Ascending aorta (tissue), 2 donors: ENCODE measurements around the gene TTLL5. TPM values are rescaled to one million over a fixed set of nuclear protein-coding genes. Genes with fewer than 3 reads are reported as not detected.

Experiments used
- DNase-seq, 2 donors: peaks; one replicate each; pipeline ENCODE4 v3.0.0-alpha.2; 2019; ENCODE audit warnings: low spot score in 2 of 2
- H3K27ac ChIP-seq, 2 donors: fragments of 200-600 bp; sonication (generic); one replicate each; pipeline ENCODE4 v1.5.1; 2016 to 2017; ENCODE audit warnings: mild to moderate bottlenecking in 1 of 2
- H3K27me3 ChIP-seq: fragments of 200-600 bp; sonication (generic); one replicate; pipeline ENCODE4 v1.5.1; 2017
- H3K36me3 ChIP-seq, 2 donors: fragments of 200-600 bp; sonication (generic); one replicate each; pipeline ENCODE4 v1.5.1; 2016
- H3K4me1 ChIP-seq, 2 donors: fragments of 200-600 bp; sonication (generic); one replicate each; pipeline ENCODE4 v1.5.1; 2016 to 2017; ENCODE audit warnings: mild to moderate bottlenecking in 1 of 2
- H3K4me3 ChIP-seq, 2 donors: fragments of 200-600 bp; sonication (generic); one replicate each; pipeline ENCODE4 v1.5.1; 2016 to 2017; ENCODE audit warnings: mild to moderate bottlenecking in 1 of 2
- H3K9me3 ChIP-seq, 2 donors: fragments of 200-600 bp; sonication (generic); one replicate each; pipeline ENCODE4 v1.5.1; 2016
- CTCF ChIP-seq, 3 experiments: fragments of 200-600 bp in 2 of 3; fragments of 450-650 bp in 1 of 3; sonication (generic) in 2 of 3; IDR thresholded peaks; one replicate each; pipeline ENCODE4 v1.5.1; 2016 to 2019; ENCODE audit warnings: antibody characterized with exemption in 3 of 3, mild to moderate bottlenecking in 1 of 3, moderate library complexity in 1 of 3
- intact Hi-C: fragments of 100-400 bp; cut with DNase I; formaldehyde crosslinking; loops from one replicate; pipeline ENCODE4 v1.15.1; 2023
- total RNA-seq: library from RNA; depleted of rRNA; stranded (reverse); fragments of >200 nt; gene quantifications from one replicate; pipeline ENCODE4 v1.1.0, GENCODE V29; 2016

The TTLL5 gene
- total RNA-seq, 1 donor from 2014 or later: 43.1 TPM

- H3K4me3 ChIP-seq: no peak overlapping the region
- no peaks in the 10 kb centered on the region for H3K9me3 ChIP-seq
- H3K27me3 ChIP-seq: no peaks in the 10 kb centered on the region
- no peak for DNase-seq
- H3K4me1 ChIP-seq: peaks cover 4 to 6% of the 10 kb centered on the region in 2 donors
- H3K27ac ChIP-seq: no peak overlapping the region
- intact Hi-C loops: loop anchor here (5.0 kb wide), 1 partner anchor 489 kb away; the partner anchor contains the start of gene GPATCH2L
- no peak for TF ChIP-seq CTCF (IDR thresholded peaks at IDR 0.05)
- no peaks in the 10 kb centered on the region for H3K36me3 ChIP-seq
Measured at GRCh38 chr14:75662966-75663365, 1.9 kb downstream of the TTLL5 start.

DNA sequence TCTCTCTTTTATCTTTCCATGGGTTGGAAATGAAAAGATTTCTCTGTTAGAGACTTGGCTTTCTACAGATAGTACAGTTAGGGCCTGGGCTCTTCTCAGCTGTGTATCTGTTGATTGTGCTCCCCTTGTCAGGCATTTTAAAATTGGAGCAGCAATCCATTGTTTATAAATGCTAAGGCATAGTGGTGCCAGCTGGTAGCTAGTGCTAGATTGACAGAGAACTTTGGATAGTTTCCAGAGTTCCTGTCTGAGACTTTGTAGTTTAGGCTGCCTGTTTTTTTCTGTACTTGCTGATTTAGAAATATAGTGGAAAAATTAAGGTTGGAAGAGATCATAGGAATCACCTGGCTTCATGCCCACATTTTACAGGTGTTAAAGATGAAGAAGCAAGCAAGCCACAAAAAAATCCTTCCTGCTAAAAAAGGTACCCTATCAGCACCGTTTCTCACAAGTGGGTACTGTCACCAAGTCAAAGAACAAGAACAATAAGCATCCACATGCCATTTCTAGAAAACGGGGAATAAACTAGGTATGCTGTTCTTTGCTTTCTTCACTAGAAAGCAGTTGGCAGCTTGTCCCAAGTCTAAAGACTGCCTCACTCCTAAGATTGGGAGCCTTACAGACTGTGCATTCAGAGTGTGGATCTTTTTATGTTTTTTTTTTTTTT is 6.2 kb downstream of the TTLL5 start:
- H3K4me1 ChIP-seq: no peaks in the 10 kb centered on the region
- H3K27me3 ChIP-seq: no peaks in the 10 kb centered on the region
- peaks cover 7 to 16% of the 10 kb centered on the region in 2 donors for H3K36me3 ChIP-seq
- DNase-seq: no peak
- H3K27ac ChIP-seq: no peak overlapping the region
- H3K9me3 ChIP-seq: no peaks in the 10 kb centered on the region
- intact Hi-C loops: no loop called here
- H3K4me3 ChIP-seq: no peak overlapping the region
- TF ChIP-seq CTCF (IDR thresholded peaks at IDR 0.05): no peak

DNA sequence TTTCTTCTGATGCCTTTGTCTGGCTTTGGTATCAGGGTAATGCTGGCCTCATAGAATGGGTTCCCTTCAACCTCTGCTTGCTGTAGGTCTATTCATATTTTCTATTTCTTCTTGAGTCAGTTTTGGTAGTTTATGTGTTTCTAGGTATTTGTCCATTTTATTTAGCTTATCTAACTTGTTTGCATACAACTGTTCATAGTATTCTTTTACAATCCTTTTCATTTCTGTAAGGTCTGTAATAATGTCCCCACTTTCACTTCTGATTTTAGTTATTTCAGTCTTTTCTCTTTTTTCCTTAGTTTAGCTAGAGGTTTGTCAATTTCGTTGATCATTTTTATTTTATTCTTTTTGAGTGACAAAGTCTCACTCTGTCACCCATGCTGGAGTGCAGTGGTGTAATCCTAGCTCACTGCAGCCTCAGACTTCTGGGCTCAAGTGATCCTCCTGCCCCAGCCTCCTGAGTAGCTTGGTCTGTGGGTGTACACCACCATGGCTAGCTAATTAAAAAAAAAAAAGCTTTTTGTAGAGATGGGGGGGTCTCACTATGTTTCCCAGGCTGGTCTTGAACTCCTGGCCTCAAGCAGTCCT is 11.7 kb downstream of the TTLL5 start:
- intact Hi-C loops: no loop called here
- DNase-seq: no peak
- TF ChIP-seq CTCF (IDR thresholded peaks at IDR 0.05): no peak
- H3K9me3 ChIP-seq: no peaks in the 10 kb centered on the region
- H3K36me3 ChIP-seq: peaks cover 12 to 19% of the 10 kb centered on the region in 2 donors
- H3K4me3 ChIP-seq: no peak overlapping the region
- H3K4me1 ChIP-seq: no peaks in the 10 kb centered on the region
- no peak overlapping the region for H3K27ac ChIP-seq
- H3K27me3 ChIP-seq: no peaks in the 10 kb centered on the region

DNA sequence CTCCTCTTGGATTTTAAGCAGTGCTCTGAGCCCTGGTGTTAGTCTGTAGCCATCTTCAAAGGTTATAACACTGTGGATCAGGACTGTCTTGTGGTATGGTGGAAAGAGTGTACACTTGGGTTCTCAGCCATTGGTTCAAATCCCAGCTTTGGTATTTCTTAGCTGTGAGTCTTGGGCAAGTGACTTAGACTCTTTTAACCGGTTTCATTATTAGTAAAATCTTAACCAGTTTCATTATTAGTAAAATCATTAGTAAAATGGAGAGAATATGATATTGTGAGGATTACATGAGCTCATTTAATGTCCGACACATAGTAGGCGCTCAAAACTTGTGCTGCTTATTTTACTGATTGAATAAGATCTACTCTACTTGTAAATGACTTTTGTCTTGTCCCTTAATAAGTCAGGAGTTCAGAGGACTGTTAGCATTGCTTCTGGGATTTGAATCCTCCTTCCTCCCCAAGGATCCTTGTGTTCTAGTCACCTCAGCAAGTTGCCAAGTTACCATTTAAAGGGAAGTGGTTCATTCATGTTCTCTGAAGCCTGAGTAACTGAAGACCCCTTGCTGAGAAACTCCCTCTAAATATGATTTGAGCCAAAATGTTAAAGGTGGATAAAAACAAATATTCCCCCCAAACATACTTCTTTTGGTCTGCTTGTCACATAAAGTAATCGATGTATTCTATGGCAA is 12.4 kb downstream of the TTLL5 start:
- DNase-seq: no peak
- no peak for TF ChIP-seq CTCF (IDR thresholded peaks at IDR 0.05)
- Histone ChIP-seq H3K27ac (no peak overlapping the region), H3K4me1 (no peaks in the 10 kb centered on the region), H3K36me3 (peaks cover 12 to 19% of the 10 kb centered on the region in 2 donors), H3K9me3 (no peaks in the 10 kb centered on the region), H3K4me3 (no peak overlapping the region), H3K27me3 (no peaks in the 10 kb centered on the region)
- intact Hi-C loops: no loop called here

- TF ChIP-seq CTCF (IDR thresholded peaks at IDR 0.05): no peak
- H3K4me1 ChIP-seq: no peaks in the 10 kb centered on the region
- no peak overlapping the region for H3K4me3 ChIP-seq
- H3K27me3 ChIP-seq: no peaks in the 10 kb centered on the region
- intact Hi-C loops: no loop called here
- no peak overlapping the region for H3K27ac ChIP-seq
- no peak for DNase-seq
- H3K9me3 ChIP-seq: no peaks in the 10 kb centered on the region
- peaks cover 5 to 6% of the 10 kb centered on the region in 2 donors for H3K36me3 ChIP-seq
Measured at GRCh38 chr14:75675265-75675960, 14.4 kb downstream of the TTLL5 start.
